Fibroblast of mammary gland (primary cell): ENCODE data around the gene LAS1L.

ENCODE experiments used
- DNase-seq: peaks from one replicate; pipeline ENCODE4 v3.0.0-alpha.2; 2010; ENCODE audit warnings: low read depth
- H3K4me3 ChIP-seq: 2 replicates; pipeline ENCODE4 v1.5.1; 2011; ENCODE audit warnings: low read depth, mild to moderate bottlenecking, low read length, moderate library complexity; ENCODE audit not compliant: control insufficient read depth
- CTCF ChIP-seq: conservative IDR thresholded peaks from 2 replicates; pipeline ENCODE4 v1.5.1; 2011; ENCODE audit warnings: low read depth, low read length, inconsistent platforms; ENCODE audit not compliant: control insufficient read depth, insufficient read depth

The LAS1L gene

GRCh38 chrX:65534450-65535292 is at the start of gene LAS1L:
Gene LAS1L (minus strand): TSS chrX:65534787. CDS start chrX:65534715, 72 bp downstream.
- H3K4me3 ChIP-seq: peak within 1 kb of the TSS; percentile 84

GRCh38 chrX:65582450-65583082 is 48.0 kb upstream of the LAS1L start:
- no peak for TF ChIP-seq CTCF
- no peak for DNase-seq

More at GRCh38 chrX:65534450-65535292, at the start of gene LAS1L:
- TF ChIP-seq CTCF: no peak
- peak; percentile 94 for DNase-seq

GRCh38 chrX:65581661-65582339 is 47.2 kb upstream of the LAS1L start:
- no peak overlapping the region for H3K4me3 ChIP-seq
- peak; percentile 68 for DNase-seq
- TF ChIP-seq CTCF: peak; percentile 85

More at GRCh38 chrX:65582450-65583082, 48.0 kb upstream of the LAS1L start:
- H3K4me3 ChIP-seq: no peak overlapping the region

GRCh38 chrX:65578346-65578745 is 43.8 kb upstream of the LAS1L start:
- no peak for TF ChIP-seq CTCF
- no peak for DNase-seq
- no peak overlapping the region for H3K4me3 ChIP-seq

- no peak for TF ChIP-seq CTCF
- no peak overlapping the region for H3K4me3 ChIP-seq
- no peak for DNase-seq
Measured at GRCh38 chrX:65576160-65576559, 41.6 kb upstream of the LAS1L start.

GRCh38 chrX:65575022-65575421 is 40.4 kb upstream of the LAS1L start:
- H3K4me3 ChIP-seq: no peak overlapping the region
- no peak for TF ChIP-seq CTCF
- peak; percentile 47 for DNase-seq
